GM19025 (cell line): Measurements from ENCODE around the gene LIN28B.
"Not testable (repeated sequence)": the region's sequence is repeated elsewhere in the genome, so short reads cannot be mapped to it uniquely, and the experiment has no call there.

Source experiments
- ATAC-seq: cut with Tn5 transposase; IDR thresholded peaks from one replicate; pipeline ENCODE4 v1.9.1; 2021; ENCODE audit warnings: mild to moderate bottlenecking, low read depth, moderate library complexity; ENCODE audit not compliant: unreplicated experiment

The LIN28B gene

GRCh38 chr6:105058846-105059245 lies 101.9 kb downstream of the LIN28B start:
- no peak for ATAC-seq

- no peak for ATAC-seq
Observed at GRCh38 chr6:105066233-105066632, 109.3 kb downstream of the LIN28B start.

GRCh38 chr6:105066836-105067235 lies 109.9 kb downstream of the LIN28B start:
- no peak for ATAC-seq

GRCh38 chr6:105067329-105067728 lies 110.4 kb downstream of the LIN28B start:
- no peak for ATAC-seq

GRCh38 chr6:105068407-105068806 lies 111.5 kb downstream of the LIN28B start:
- ATAC-seq, result no peak

GRCh38 chr6:105069821-105070445 lies 113.0 kb downstream of the LIN28B start:
- ATAC-seq, result no peak

GRCh38 chr6:105072798-105073199 lies 115.9 kb downstream of the LIN28B start:
- ATAC-seq, result no peak

GRCh38 chr6:105075210-105075609 lies 118.3 kb downstream of the LIN28B start:
- no peak for ATAC-seq

- not testable (repeated sequence) for ATAC-seq
Observed at GRCh38 chr6:105076418-105076817, 119.5 kb downstream of the LIN28B start.

- no peak for ATAC-seq
Observed at GRCh38 chr6:105077596-105078385, 120.9 kb downstream of the LIN28B start.

GRCh38 chr6:105078386-105078708 lies 121.4 kb downstream of the LIN28B start:
- ATAC-seq, result no peak

GRCh38 chr6:105080279-105080678 lies 123.4 kb downstream of the LIN28B start:
- ATAC-seq, result no peak

GRCh38 chr6:105081662-105082061 lies 124.8 kb downstream of the LIN28B start:
- ATAC-seq, result not testable (repeated sequence)

- no peak for ATAC-seq
Observed at GRCh38 chr6:105087571-105088211, 130.8 kb downstream of the LIN28B start.

GRCh38 chr6:105091140-105091829 lies 134.4 kb downstream of the LIN28B start:
- ATAC-seq, result no peak

GRCh38 chr6:105094133-105094640 lies 137.3 kb downstream of the LIN28B start:
- no peak for ATAC-seq

- no peak for ATAC-seq
Observed at GRCh38 chr6:105095139-105095538, 138.2 kb downstream of the LIN28B start.

GRCh38 chr6:105097288-105097687 lies 140.4 kb downstream of the LIN28B start:
- ATAC-seq, result no peak

- no peak for ATAC-seq
Observed at GRCh38 chr6:105099371-105099770, 142.5 kb downstream of the LIN28B start.

GRCh38 chr6:105102186-105102585 lies 145.3 kb downstream of the LIN28B start:
- no peak for ATAC-seq

GRCh38 chr6:105105094-105105493 lies 148.2 kb downstream of the LIN28B start:
- ATAC-seq, result no peak
